NCI-H446 treated with DMSO at 0.1 percent for 48 hours (cell line): ENCODE measurements around the gene CTBS.

Experiments
- DNase-seq: peaks from one replicate; lab custom pipeline; 2025; lab: John Stamatoyannopoulos, UW

Gene CTBS

DNA sequence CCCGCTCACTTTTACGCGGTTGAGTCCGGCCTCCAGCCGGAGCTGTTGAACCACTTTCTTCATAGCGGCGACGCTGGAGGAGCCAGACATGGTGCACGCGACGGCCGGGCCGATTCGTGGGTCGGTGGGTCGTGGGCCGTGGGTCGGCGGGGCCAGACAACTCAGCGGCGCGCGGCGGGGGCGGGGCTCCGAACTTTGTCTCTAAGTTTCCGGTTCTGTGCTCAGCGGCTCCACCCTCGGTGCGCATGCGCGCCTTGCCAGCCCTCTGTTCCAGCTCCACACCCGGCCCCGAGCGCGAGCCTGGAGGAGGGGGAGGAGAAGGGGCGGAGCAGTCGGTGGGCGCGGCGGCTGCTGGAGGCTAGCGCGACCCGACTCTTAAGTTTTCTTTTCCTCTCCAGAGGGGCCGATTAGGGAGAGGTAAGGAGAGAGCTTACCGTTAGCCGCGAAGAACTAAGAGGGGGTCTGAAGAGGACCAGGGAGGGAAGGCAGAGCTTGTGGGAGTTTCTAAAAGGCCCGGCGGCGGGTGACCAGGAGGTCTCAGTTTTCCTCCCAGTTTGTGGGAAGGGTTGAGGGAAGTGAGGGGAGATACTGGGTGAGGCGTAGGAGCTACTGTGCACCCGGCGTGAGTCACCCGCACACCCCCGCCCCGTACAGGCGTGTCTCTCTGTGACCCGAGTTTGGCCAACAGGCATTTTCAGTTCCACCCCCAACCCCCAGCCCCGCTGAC, 68.1 kb downstream of the CTBS start, which contains the start of the genes GNG5 and SPATA1:
Gene GNG5, minus strand, starts transcription at position 580 of the 727 bp plus-strand sequence. Its CDS starts 490 bp downstream, at position 90.
Gene SPATA1, plus strand, starts transcription at position 385 of the 727 bp plus-strand sequence. CDS start 9,974 bp downstream, outside the sequence.
- DNase-seq, result peak; percentile 91

DNA sequence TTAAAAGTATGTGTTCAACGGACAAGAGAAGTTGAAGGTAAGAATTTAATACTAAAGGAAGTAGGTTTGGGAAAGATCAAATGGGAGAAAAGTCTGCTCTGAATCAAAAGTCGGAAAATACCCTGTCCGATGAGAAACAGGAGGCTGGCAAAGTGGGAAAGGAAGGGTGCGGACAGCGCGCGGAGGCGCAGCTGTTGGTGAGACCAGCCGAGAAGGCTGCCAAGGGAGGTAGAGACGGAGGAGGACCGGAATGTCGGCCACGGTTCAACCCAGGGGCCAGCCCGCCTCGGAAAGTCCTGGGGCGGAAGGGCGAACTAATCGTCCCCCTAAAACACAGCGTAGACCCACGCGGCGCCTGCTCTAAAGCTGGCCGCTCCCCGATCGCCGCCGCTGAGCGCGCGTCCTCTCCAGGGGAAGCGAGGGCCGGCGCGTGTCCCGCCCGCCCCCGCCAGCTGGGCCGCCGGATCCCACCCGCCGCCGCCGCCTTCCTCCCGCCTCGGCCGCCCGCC, 68.7 kb downstream of the CTBS start:
- peak; percentile 65 for DNase-seq

DNA sequence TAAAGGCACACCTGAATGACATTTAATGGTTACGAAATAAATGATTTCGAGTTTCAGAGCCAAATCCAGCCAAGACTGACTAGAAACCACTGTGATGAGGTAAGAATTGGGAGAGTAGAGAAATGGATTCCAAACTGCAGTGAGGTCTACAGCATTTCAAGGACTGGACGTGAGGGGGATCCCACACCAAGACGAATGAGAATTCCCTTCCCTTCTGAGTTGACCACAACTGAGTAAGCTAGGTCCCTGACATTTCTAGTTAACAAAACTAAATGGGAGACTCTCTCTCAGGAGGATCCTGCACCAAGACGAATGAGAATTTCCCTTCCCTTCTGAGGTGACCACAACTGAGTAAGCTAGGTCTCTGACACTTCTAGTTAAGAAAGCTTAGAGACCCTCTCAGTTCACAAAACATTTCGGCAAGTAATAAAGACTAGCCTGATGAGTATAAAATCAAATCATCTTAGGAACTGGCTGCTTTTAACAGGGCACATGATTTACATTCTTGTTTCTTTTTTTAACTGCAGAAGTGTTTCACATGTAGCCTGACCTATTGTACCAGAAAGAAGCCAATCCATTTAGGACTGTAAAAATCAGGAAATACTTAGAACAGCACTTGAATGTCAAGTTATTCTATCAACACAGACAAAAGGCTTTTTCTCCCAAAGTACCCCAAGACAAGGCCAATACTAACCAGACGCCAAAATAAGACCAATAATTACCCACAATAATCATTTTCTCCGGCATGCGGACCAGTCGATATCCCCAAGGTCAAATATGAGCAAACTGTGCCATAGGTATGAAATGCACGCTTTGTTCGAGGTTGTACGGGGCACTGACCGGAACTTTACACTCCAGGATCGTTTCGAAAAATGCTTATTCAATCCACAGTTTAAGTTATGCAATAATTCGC, 69.4 kb downstream of the CTBS start:
- no peak for DNase-seq

DNA sequence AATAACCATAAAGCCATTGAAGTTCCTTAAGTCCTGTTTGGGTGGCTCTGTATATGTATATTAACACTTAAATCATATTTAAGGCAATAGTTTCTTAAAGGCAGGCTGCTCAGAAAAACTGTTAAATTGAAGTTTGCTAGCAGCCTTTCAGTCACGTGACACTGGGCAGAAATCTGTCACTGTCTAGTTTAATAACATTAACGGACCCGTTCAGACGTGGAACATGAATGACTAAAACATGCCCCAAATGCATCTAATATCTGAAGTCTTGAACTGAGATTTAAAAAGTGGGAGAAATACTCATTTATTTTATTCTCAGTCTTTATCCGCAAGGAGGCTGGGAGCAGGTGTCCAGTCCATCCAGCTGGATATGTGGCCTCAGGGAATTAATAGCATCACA, 71.3 kb downstream of the CTBS start:
- no peak for DNase-seq
